ENCODE results near the gene PDE9A. TPM values are rescaled to one million over a fixed set of nuclear protein-coding genes. Genes with fewer than 3 reads are reported as not detected.
A peak's percentile ranks its signal among the peaks of the same experiment; 100 is the strongest.

The PDE9A gene
- total and polyA plus RNA-seq, 8 donors: 5.1 to 24.2 (median 21.9) TPM

- Histone ChIP-seq H3K27me3 (no peaks in the 10 kb centered on the region), H3K4me1 (no peaks in the 10 kb centered on the region), H3K9me3 (no peaks in the 10 kb centered on the region), H3K36me3 (no peaks in the 10 kb centered on the region), H3K27ac (no peak overlapping the region), H3K4me3 (no peak overlapping the region)
- intact Hi-C loops (cut with DNase I): no loop called here
- no peak for TF ChIP-seq CTCF (IDR thresholded peaks at IDR 0.05)
- no peak for ATAC-seq
- peak in 1 of 4 donors; percentile 47 for DNase-seq
Measured at GRCh38 chr21:42761776-42762335, 108.4 kb downstream of the PDE9A start.

- intact Hi-C loops (cut with DNase I): no loop called here
- no peak overlapping the region for H3K4me3 ChIP-seq
- no peaks in the 10 kb centered on the region for H3K9me3 ChIP-seq
- DNase-seq: peak in 2 of 4 donors; percentile 48 to 51
- peak; percentile 38 for ATAC-seq
- no peaks in the 10 kb centered on the region for H3K36me3 ChIP-seq
- H3K27ac ChIP-seq: no peak overlapping the region
- no peak for TF ChIP-seq CTCF (IDR thresholded peaks at IDR 0.05)
- no peaks in the 10 kb centered on the region for H3K4me1 ChIP-seq
- no peaks in the 10 kb centered on the region for H3K27me3 ChIP-seq
Measured at GRCh38 chr21:42763581-42764442, 110.4 kb downstream of the PDE9A start.

GRCh38 chr21:42764443-42764760 is 111.0 kb downstream of the PDE9A start:
- H3K9me3 ChIP-seq: no peaks in the 10 kb centered on the region
- no peak overlapping the region for H3K27ac ChIP-seq
- no peak overlapping the region for H3K4me3 ChIP-seq
- no peaks in the 10 kb centered on the region for H3K36me3 ChIP-seq
- H3K4me1 ChIP-seq: no peaks in the 10 kb centered on the region
- intact Hi-C loops (cut with DNase I): no loop called here
- H3K27me3 ChIP-seq: no peaks in the 10 kb centered on the region
- ATAC-seq: no peak
- peak in 1 of 4 donors; percentile 49 for DNase-seq
- no peak for TF ChIP-seq CTCF (IDR thresholded peaks at IDR 0.05)

GRCh38 chr21:42764883-42765282 is 111.5 kb downstream of the PDE9A start:
- Histone ChIP-seq H3K9me3 (no peaks in the 10 kb centered on the region), H3K36me3 (peaks cover 0 to 4% of the 10 kb centered on the region in 2 donors), H3K4me1 (no peaks in the 10 kb centered on the region), H3K27ac (no peak overlapping the region), H3K27me3 (no peaks in the 10 kb centered on the region), H3K4me3 (no peak overlapping the region)
- intact Hi-C loops (cut with DNase I): no loop called here
- TF ChIP-seq CTCF (IDR thresholded peaks at IDR 0.05): no peak
- no peak for DNase-seq
- no peak for ATAC-seq

GRCh38 chr21:42765656-42766055 is 112.2 kb downstream of the PDE9A start:
- TF ChIP-seq CTCF (IDR thresholded peaks at IDR 0.05): no peak
- no peak overlapping the region for H3K4me3 ChIP-seq
- H3K27me3 ChIP-seq: no peaks in the 10 kb centered on the region
- intact Hi-C loops (cut with DNase I): no loop called here
- no peaks in the 10 kb centered on the region for H3K4me1 ChIP-seq
- DNase-seq (peak in 1 of 4 donors; percentile 65), ATAC-seq (no peak)
- no peaks in the 10 kb centered on the region for H3K9me3 ChIP-seq
- no peak overlapping the region for H3K27ac ChIP-seq
- peaks cover 0 to 9% of the 10 kb centered on the region in 2 donors for H3K36me3 ChIP-seq

All from left lung (tissue), 10 donors.